Astrocyte (in vitro differentiated cells and primary cell): ENCODE measurements around the gene SUFU. TPM values are rescaled to one million over a fixed set of nuclear protein-coding genes. Genes with fewer than 3 reads are reported as not detected.

ENCODE experiments used
- DNase-seq: peaks from one replicate; pipeline ENCODE4 v3.0.0-alpha.2; 2010; ENCODE audit warnings: low read depth
- FAIRE-seq: peaks from 2 replicates; lab custom pipeline; 2011; peaks lifted over from hg19 to GRCh38; lab: Jason Lieb, UNC
- H2AFZ ChIP-seq: 2 replicates; pipeline ENCODE4 v1.6.0; 2012; ENCODE audit warnings: low read depth, low read length, inconsistent platforms
- H3K27ac ChIP-seq: 2 replicates; pipeline ENCODE4 v1.5.1; 2011; ENCODE audit warnings: low read depth, low read length, inconsistent platforms
- H3K27me3 ChIP-seq: 2 replicates; pipeline ENCODE4 v1.6.0; 2011; ENCODE audit warnings: low read length, inconsistent platforms; ENCODE audit not compliant: insufficient read depth
- H3K36me3 ChIP-seq: 2 replicates; pipeline ENCODE4 v1.5.1; 2011; ENCODE audit warnings: low read length, inconsistent platforms; ENCODE audit not compliant: insufficient read depth
- H3K4me1 ChIP-seq: 2 replicates; pipeline ENCODE4 v1.5.1; 2011; ENCODE audit warnings: low read length, inconsistent platforms; ENCODE audit not compliant: insufficient read depth
- H3K4me2 ChIP-seq: 2 replicates; pipeline ENCODE4 v1.6.0; 2012; ENCODE audit warnings: low read length, inconsistent platforms
- H3K4me3 ChIP-seq: 2 replicates; pipeline ENCODE4 v1.5.1; 2011; ENCODE audit warnings: low read depth, mild to moderate bottlenecking, low read length, inconsistent platforms; ENCODE audit not compliant: insufficient read depth
- H3K79me2 ChIP-seq: 2 replicates; pipeline ENCODE4 v1.6.0; 2012; ENCODE audit warnings: mild to moderate bottlenecking, low read length, inconsistent platforms; ENCODE audit not compliant: insufficient read depth
- H3K9ac ChIP-seq: 2 replicates; pipeline ENCODE4 v1.6.0; 2012; ENCODE audit warnings: mild to moderate bottlenecking, low read length, inconsistent platforms
- H3K9me3 ChIP-seq: 2 replicates; pipeline ENCODE4 v1.5.1; 2012; ENCODE audit warnings: low read depth, mild to moderate bottlenecking, low read length, inconsistent platforms; ENCODE audit not compliant: insufficient read depth
- H4K20me1 ChIP-seq: 2 replicates; pipeline ENCODE4 v1.6.0; 2012; ENCODE audit warnings: low read length, inconsistent platforms; ENCODE audit not compliant: insufficient read depth
- H3K27ac Mint-ChIP-seq: one replicate; pipeline ENCODE4 v1.8.0; 2021; ENCODE audit warnings: mild to moderate bottlenecking, mixed read lengths; ENCODE audit not compliant: unreplicated experiment
- H3K27me3 Mint-ChIP-seq: one replicate; pipeline ENCODE4 v1.8.0; 2021; ENCODE audit warnings: low read depth, mixed read lengths; ENCODE audit not compliant: unreplicated experiment
- H3K36me3 Mint-ChIP-seq: one replicate; pipeline ENCODE4 v1.8.0; 2021; ENCODE audit warnings: low read depth, mixed read lengths; ENCODE audit not compliant: unreplicated experiment
- H3K4me1 Mint-ChIP-seq: one replicate; pipeline ENCODE4 v1.8.0; 2021; ENCODE audit warnings: low read depth, mixed read lengths; ENCODE audit not compliant: unreplicated experiment
- H3K4me3 Mint-ChIP-seq: one replicate; pipeline ENCODE4 v1.8.0; 2021; ENCODE audit warnings: mild to moderate bottlenecking, moderate library complexity, mixed read lengths; ENCODE audit not compliant: unreplicated experiment
- H3K9me3 Mint-ChIP-seq: one replicate; pipeline ENCODE4 v1.8.0; 2021; ENCODE audit warnings: mild to moderate bottlenecking, mixed read lengths; ENCODE audit not compliant: unreplicated experiment
- CTCF ChIP-seq: IDR thresholded peaks from 2 replicates; pipeline ENCODE4 v1.5.1; 2011; ENCODE audit warnings: low read depth, mild to moderate bottlenecking, inconsistent platforms, low read length, moderate library complexity; ENCODE audit not compliant: insufficient read depth
- EZH2 ChIP-seq: IDR thresholded peaks from 2 replicates; pipeline ENCODE4 v1.6.1; 2012; ENCODE audit warnings: mild to moderate bottlenecking, low read length, inconsistent platforms; ENCODE audit not compliant: insufficient read depth
- total RNA-seq: library from RNA; stranded (reverse); gene quantifications from 2 replicates; pipeline ENCODE4 v1.2.1, GENCODE V29; 2021

Gene SUFU
- total RNA-seq, 1 donor from 2014 or later: 25.8 TPM

- Histone ChIP-seq H3K4me3 (no peak overlapping the region), H3K4me2 (peak overlapping the region; percentile 64), H4K20me1 (no peaks in the 10 kb centered on the region), H2AFZ (no peak overlapping the region), H3K27ac (peak overlapping the region; percentile 48), H3K9ac (peak overlapping the region; percentile 3), H3K27me3 (no peaks in the 10 kb centered on the region), H3K79me2 (no peaks in the 10 kb centered on the region), H3K9me3 (no peaks in the 10 kb centered on the region), H3K4me1 (peaks cover 41% of the 10 kb centered on the region), H3K36me3 (no peaks in the 10 kb centered on the region)
- no peak for TF ChIP-seq CTCF
- TF ChIP-seq EZH2: no peak
- Mint-ChIP-seq H3K27me3 (no peaks in the 10 kb centered on the region), H3K4me3 (no peak overlapping the region), H3K9me3 (no peaks in the 10 kb centered on the region), H3K4me1 (peaks cover 57% of the 10 kb centered on the region), H3K27ac (no peak overlapping the region), H3K36me3 (no peaks in the 10 kb centered on the region)
- DNase-seq (no peak), FAIRE-seq (no peak)
Measured at GRCh38 chr10:102633848-102634247, 130.1 kb downstream of the SUFU start.

- no peaks in the 10 kb centered on the region for H3K36me3 Mint-ChIP-seq
- H3K4me3 Mint-ChIP-seq: peak overlapping the region; percentile 60
- no peak overlapping the region for H3K4me3 ChIP-seq
- H3K4me1 ChIP-seq: peaks cover 33% of the 10 kb centered on the region
- no peak overlapping the region for H3K9ac ChIP-seq
- H3K36me3 ChIP-seq: no peaks in the 10 kb centered on the region
- H3K27ac ChIP-seq: no peak overlapping the region
- no peaks in the 10 kb centered on the region for H3K79me2 ChIP-seq
- no peak for TF ChIP-seq CTCF
- no peak for TF ChIP-seq EZH2
- H2AFZ ChIP-seq: no peak overlapping the region
- no peaks in the 10 kb centered on the region for H3K27me3 ChIP-seq
- H3K4me2 ChIP-seq: peak overlapping the region; percentile 13
- H3K27me3 Mint-ChIP-seq: no peaks in the 10 kb centered on the region
- no peak overlapping the region for H3K27ac Mint-ChIP-seq
- DNase-seq (no peak), FAIRE-seq (no peak)
- peaks cover 49% of the 10 kb centered on the region for H3K4me1 Mint-ChIP-seq
- H3K9me3 Mint-ChIP-seq: no peaks in the 10 kb centered on the region
- no peaks in the 10 kb centered on the region for H4K20me1 ChIP-seq
- no peaks in the 10 kb centered on the region for H3K9me3 ChIP-seq
Measured at GRCh38 chr10:102634686-102635085, 130.9 kb downstream of the SUFU start.

GRCh38 chr10:102635377-102635776 lies 131.6 kb downstream of the SUFU start:
- H3K4me3 ChIP-seq: no peak overlapping the region
- H3K36me3 Mint-ChIP-seq: no peaks in the 10 kb centered on the region
- no peaks in the 10 kb centered on the region for H3K9me3 ChIP-seq
- no peak overlapping the region for H2AFZ ChIP-seq
- peaks cover 26% of the 10 kb centered on the region for H3K4me1 ChIP-seq
- no peaks in the 10 kb centered on the region for H3K27me3 Mint-ChIP-seq
- H3K4me2 ChIP-seq: no peak overlapping the region
- no peaks in the 10 kb centered on the region for H3K36me3 ChIP-seq
- no peak overlapping the region for H3K27ac Mint-ChIP-seq
- FAIRE-seq (no peak), DNase-seq (no peak)
- no peaks in the 10 kb centered on the region for H4K20me1 ChIP-seq
- H3K79me2 ChIP-seq: no peaks in the 10 kb centered on the region
- peaks cover 42% of the 10 kb centered on the region for H3K4me1 Mint-ChIP-seq
- no peak overlapping the region for H3K27ac ChIP-seq
- no peaks in the 10 kb centered on the region for H3K27me3 ChIP-seq
- no peak overlapping the region for H3K4me3 Mint-ChIP-seq
- H3K9ac ChIP-seq: no peak overlapping the region
- TF ChIP-seq EZH2: no peak
- TF ChIP-seq CTCF: no peak
- H3K9me3 Mint-ChIP-seq: no peaks in the 10 kb centered on the region
